RWPE1 (cell line): ENCODE results near the gene CRIP3.
"Not testable (repeated sequence)": the region's sequence is repeated elsewhere in the genome, so short reads cannot be mapped to it uniquely, and the experiment has no call there.

Experiments
- CTCF ChIA-PET: fragments of 350-600 bp; sonication (Branson Sonifier 250); formaldehyde crosslinking; extraction: SDS; loops from one replicate; lab custom pipeline; 2021; lab: Yijun Ruan, JAX
- POLR2A ChIA-PET: fragments of 400-600 bp; formaldehyde crosslinking; extraction: SDS; loops from one replicate; lab custom pipeline; 2020; ENCODE audit warnings: antibody characterized with exemption; ENCODE audit not compliant: low non-redundant PET; lab: Yijun Ruan, JAX
- DNase-seq: peaks from one replicate; pipeline ENCODE4 v3.0.0; 2012; ENCODE audit warnings: low spot score
- H3K27ac ChIP-seq: fragments of 450-650 bp; 2 replicates; pipeline ENCODE4 v1.5.1; 2017
- TF ChIP-seq, protein P1 (sequence below): fragments of 450-650 bp; conservative IDR thresholded peaks from 2 replicates; pipeline ENCODE4 v1.5.1; 2017; ENCODE audit warnings: low read depth, mild to moderate bottlenecking

The CRIP3 gene

DNA sequence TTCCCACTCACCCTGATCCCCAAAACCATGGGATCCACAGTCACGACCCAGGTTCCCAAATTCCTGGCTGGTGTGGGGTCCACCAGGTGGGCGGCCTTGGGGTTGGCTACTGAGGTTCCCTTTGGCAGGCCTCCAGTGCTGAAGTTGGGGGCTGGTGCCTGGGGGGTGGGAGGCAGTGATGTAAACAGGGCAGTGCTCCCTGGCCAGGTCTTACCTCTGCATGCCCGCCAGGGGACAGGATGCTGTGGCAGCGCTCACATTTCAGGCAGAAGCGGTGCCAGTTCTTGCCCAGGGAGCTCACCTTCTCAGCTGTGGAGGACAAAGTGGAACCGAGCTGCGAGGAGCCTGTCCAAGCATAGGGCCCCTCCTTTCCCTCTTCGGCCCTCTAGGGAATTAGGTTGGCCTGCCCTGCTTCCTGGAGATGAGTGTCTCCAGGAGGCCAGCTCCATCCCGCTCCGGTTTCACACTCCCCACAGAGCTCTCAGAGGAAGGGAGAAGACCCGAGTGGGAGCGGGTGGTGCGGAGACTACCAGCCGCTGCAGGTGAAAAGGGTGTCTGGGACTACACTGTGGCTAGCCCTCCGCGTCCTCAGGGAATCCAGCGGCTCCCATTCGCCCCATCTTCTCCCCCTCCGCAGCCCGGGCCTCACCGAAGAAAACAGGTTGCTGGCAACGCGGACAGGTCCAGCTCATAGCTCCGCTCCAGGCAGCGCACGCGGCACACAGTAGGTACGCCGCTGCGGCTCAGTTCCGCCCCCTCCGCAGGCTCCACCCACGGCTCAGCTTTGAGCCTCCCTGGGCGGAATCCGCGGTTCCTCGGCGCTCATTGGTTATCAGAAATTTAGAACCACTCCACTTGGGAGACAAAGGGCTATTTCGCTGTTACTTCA is at the start of gene CRIP3:
Gene CRIP3, minus strand, starts transcription at position 726 of the 889 bp plus-strand sequence. Its CDS starts 34 bp downstream, at position 692.
- POLR2A ChIA-PET = no interaction called here
- CTCF ChIA-PET = interaction anchor here (0.5 to 0.7 kb wide), 7 partner anchors 8 to 651 kb away, joined by 3 to 7 read pairs (median 4); no protein-coding TSS in a partner anchor
- no peak within 1 kb of the TSS for H3K27ac ChIP-seq
- DNase-seq = no peak
- TF ChIP-seq, protein P1, sequence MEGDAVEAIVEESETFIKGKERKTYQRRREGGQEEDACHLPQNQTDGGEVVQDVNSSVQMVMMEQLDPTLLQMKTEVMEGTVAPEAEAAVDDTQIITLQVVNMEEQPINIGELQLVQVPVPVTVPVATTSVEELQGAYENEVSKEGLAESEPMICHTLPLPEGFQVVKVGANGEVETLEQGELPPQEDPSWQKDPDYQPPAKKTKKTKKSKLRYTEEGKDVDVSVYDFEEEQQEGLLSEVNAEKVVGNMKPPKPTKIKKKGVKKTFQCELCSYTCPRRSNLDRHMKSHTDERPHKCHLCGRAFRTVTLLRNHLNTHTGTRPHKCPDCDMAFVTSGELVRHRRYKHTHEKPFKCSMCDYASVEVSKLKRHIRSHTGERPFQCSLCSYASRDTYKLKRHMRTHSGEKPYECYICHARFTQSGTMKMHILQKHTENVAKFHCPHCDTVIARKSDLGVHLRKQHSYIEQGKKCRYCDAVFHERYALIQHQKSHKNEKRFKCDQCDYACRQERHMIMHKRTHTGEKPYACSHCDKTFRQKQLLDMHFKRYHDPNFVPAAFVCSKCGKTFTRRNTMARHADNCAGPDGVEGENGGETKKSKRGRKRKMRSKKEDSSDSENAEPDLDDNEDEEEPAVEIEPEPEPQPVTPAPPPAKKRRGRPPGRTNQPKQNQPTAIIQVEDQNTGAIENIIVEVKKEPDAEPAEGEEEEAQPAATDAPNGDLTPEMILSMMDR = no peak

GRCh38 chr6:43355862-43356590 is 47.4 kb upstream of the CRIP3 start:
- CTCF ChIA-PET = interaction anchor here (0.6 to 1.2 kb wide), 2 partner anchors 18 to 549 kb away, joined by 3 to 5 read pairs; no protein-coding TSS in a partner anchor
- POLR2A ChIA-PET = no interaction called here
- TF ChIP-seq, protein P1 = no peak
- DNase-seq = no peak
- H3K27ac ChIP-seq = no peak overlapping the region

DNA sequence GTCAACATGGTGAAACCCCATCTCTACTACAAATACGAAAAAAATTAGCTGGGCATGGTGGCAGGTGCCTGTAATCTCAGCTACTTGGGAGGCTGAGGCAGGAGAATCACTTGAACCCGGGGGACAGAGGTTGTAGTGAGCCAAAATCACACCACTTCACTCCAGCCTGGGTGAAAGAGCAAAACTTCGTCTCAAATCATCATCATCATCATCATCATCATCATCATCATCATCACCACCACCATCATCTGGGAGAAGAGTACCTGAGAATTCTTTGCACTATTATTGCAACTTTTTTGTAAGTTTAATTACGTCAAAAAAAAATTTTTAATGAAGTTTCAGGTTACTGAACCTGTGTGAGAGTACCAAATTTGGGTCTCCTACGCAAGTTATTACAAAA is 43.3 kb upstream of the CRIP3 start:
- DNase-seq, CTCF ChIA-PET, POLR2A ChIA-PET: not testable (repeated sequence)

GRCh38 chr6:43347444-43347843 is 38.8 kb upstream of the CRIP3 start:
- CTCF ChIA-PET = no interaction called here

More for the DNA sequence above, 43.3 kb upstream of the CRIP3 start:
- not testable (repeated sequence) for H3K27ac ChIP-seq

GRCh38 chr6:43347021-43347420 is 38.4 kb upstream of the CRIP3 start:
- POLR2A ChIA-PET = no interaction called here
- no peak for DNase-seq
- TF ChIP-seq, protein P1 = no peak
- CTCF ChIA-PET = no interaction called here
- no peak overlapping the region for H3K27ac ChIP-seq

More at GRCh38 chr6:43347444-43347843, 38.8 kb upstream of the CRIP3 start:
- H3K27ac ChIP-seq = no peak overlapping the region
- DNase-seq = no peak
- POLR2A ChIA-PET = no interaction called here
- TF ChIP-seq, protein P1 = no peak

DNA sequence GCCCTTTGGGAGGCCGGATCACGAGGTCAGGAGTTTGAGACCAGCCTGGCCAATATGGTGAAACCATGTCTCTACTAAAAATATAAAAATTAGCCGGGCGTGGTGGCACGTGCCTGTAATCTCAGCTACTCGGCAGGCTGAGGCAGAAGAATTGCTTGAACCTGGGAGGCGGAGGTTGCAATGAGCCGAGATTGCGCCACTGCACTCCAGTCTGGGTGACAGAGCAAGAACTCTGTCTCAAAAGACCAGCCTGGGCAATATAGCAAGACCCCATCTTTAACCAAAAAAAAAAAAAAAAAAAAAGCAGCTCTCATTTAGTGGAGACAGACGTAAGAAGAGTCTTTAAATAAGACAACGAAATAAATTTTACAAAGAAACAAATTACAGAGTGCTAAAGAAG is 37.6 kb upstream of the CRIP3 start:
- CTCF ChIA-PET = interaction anchor here (0.6 kb wide), 2 partner anchors 15 to 167 kb away, joined by 3 to 5 read pairs; no protein-coding TSS in a partner anchor
- H3K27ac ChIP-seq, POLR2A ChIA-PET, DNase-seq: not testable (repeated sequence)

DNA sequence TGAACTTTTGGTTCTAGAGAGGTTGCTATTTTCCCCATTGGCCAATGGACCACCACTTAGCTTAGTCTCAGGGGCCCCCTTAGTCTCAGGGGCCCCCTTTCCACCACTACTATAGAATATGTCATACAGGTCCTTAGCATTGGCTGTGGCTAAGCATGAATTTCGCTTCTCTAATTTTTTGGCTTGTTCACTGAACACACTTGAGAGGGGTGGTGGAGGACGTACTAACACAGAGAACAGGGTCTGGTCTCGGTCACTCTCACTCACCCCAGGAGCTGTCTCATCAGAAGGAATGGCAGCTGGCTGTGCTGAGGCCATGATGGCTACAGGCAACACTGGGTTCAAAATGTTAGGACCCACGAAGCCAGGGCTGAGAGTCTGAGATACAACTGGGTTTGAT is 30.5 kb upstream of the CRIP3 start:
- H3K27ac ChIP-seq = no peak overlapping the region
- ChIA-PET CTCF (interaction anchor here (0.7 kb wide), 1 partner anchor 16 kb away, joined by 3 read pairs; no protein-coding TSS in a partner anchor), POLR2A (no interaction called here)
- TF ChIP-seq, protein P1 = no peak
- DNase-seq = no peak
